CD4-positive, alpha-beta T cell treated with Interleukin-6 at 100 ng/mL for 8 hours (primary cell): ENCODE data around the gene MSH4.
"Not testable (repeated sequence)": the region's sequence is repeated elsewhere in the genome, so short reads cannot be mapped to it uniquely, and the experiment has no call there.

Experiments used
- DNase-seq: peaks from one replicate; pipeline ENCODE4 v3.0.0-alpha.2; 2020; ENCODE audit warnings: mixed read lengths, low spot score

Gene MSH4

GRCh38 chr1:75797273-75797588 lies 549 bp downstream of the MSH4 start:
- DNase-seq: no peak

- no peak for DNase-seq
Observed at GRCh38 chr1:75797606-75798216, 1.0 kb downstream of the MSH4 start.

DNA sequence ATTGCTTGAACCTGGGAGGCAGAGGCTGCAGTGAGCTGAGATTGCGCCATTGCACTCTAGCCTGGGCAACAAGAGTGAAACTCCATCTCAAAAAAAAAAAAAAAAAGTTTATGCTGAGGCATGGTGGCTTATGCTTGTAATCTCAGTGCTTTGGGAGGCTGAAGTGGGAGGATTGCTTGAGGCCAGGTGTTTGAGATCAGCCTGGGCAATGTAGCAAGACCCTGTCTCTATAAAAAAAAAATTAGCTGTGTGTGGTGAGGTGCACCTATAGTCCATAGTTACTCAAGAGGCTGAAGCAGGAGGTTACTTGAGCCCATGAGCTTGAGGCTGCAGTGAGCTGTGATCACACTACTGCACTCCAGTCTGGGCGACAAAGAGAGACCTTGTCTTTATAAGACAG lies 4.8 kb downstream of the MSH4 start:
- DNase-seq: not testable (repeated sequence)

DNA sequence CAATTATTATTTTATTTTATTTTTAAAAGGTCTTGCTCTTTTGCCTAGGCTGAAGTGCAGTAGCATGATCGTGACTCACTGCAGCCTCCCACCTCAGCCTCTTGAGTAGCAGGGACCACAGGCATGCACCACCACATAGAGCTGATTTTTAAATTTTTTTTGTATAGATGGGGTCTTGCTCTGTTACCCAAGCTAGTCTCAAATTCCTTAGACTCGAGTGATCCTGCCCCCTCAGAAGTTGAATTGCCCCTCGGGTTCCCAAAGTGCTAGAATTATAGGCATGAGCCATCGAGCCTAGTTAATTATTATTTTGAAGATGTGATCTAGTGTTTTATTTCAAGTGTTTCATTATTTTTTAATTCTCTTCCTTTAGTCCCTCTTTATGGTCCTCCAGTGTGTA lies 12.2 kb downstream of the MSH4 start:
- no peak for DNase-seq

- DNase-seq: not testable (repeated sequence)
Observed at GRCh38 chr1:75810113-75810512, 13.4 kb downstream of the MSH4 start.

GRCh38 chr1:75811211-75811981 lies 14.7 kb downstream of the MSH4 start:
- DNase-seq: no peak

- no peak for DNase-seq
Observed at GRCh38 chr1:75812065-75812464, 15.4 kb downstream of the MSH4 start.

- DNase-seq: not testable (repeated sequence)
Observed at GRCh38 chr1:75823596-75823995, 26.9 kb downstream of the MSH4 start.

- no peak for DNase-seq
Observed at GRCh38 chr1:75836528-75837100, 39.9 kb downstream of the MSH4 start.

DNA sequence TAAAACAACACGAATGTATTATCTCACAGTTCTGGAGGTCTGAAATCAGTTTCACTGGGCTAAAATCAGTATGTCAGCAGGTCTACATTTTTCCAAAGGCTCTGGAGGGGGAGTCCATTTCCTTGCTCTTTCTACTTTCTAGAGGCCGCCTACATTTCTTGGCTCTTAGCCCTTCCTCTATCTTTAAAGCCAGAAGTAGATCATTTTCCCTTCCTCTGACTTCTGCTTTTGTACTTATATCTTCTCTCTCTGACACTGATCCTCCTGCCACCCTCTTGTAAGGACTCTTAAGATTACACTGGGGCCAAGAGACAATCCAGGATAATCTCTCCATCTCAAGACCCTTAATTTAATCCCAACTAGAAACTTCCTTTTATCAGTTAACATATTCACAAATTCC lies 41.4 kb downstream of the MSH4 start:
- no peak for DNase-seq

DNA sequence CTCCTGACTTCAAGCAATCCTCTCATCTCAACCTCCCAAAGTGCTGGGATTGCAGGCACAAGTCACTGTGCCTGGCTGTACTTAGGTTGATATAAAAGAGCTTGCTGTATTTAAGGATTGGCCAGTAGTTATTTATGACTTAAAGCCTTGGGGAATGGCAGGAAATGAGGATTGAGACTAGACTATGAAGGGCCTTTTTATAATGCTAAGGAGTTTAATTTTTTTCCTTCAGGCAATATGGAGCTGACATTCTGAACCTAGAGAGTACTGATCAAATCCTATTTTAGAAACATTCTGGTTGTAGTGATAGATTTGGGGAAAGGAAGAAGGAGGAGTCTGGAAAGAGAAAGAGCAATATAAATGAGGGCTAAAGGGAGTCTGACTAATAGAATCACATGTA lies 44.7 kb downstream of the MSH4 start:
- no peak for DNase-seq

GRCh38 chr1:75845576-75845975 lies 48.9 kb downstream of the MSH4 start:
- DNase-seq: no peak

DNA sequence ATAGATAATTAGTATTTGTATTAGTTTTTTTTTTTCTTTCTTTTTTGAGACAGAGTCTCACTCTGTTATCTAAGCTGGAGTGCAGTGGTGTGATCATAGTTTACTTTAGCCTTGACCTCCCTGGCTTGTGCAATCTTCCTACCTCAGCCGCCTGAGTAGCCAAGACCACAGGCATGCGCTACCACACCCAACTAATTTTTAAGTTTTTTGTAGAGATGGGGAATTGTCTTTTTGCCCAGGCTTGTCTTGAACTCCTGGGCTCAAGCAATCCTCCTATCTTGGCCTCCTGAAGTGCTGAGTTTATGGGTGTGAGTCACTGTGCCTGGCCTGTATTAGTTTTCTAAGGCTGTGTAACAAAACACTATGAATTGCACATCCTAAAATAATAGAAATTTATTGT lies 58.3 kb downstream of the MSH4 start:
- no peak for DNase-seq

DNA sequence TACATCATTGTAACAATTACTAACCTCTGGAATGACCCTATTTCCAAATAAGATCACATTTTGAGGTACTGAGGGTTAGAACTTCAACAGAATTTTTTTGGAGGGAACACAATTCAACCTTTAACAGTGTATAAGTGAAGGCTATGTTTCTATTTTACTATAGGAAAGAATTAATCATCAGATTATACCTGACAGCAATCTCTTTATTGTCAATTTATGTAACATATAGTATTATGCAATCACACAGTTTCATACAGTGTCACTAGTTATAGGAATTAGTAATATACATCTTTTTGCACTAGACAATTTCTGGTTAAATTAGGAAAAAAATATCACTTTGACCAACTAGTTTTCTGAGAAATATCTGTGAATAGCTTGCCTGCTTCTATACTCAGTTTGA lies 59.1 kb downstream of the MSH4 start:
- DNase-seq: no peak

- DNase-seq: no peak
Observed at GRCh38 chr1:75861831-75862230, 65.1 kb downstream of the MSH4 start.

GRCh38 chr1:75870951-75871350 lies 74.3 kb downstream of the MSH4 start:
- DNase-seq: no peak

DNA sequence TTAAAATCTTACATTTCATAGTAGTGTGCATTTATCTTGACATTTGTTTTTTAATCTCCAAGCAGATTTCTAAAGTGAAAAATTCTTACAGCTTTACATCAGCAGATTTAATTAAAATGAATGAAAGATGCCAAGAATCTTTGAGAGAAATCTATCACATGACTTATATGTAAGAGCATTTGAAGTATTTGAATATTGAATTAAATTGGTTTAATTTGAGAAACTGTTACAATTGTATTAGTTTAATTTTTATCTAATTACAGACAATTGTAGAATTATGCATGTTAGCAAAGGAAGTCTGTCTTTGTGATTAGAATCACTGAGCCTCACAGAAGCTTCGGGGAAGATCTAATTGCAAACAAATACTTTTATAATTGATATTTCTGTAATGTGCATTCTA lies 83.3 kb downstream of the MSH4 start:
- DNase-seq: no peak

DNA sequence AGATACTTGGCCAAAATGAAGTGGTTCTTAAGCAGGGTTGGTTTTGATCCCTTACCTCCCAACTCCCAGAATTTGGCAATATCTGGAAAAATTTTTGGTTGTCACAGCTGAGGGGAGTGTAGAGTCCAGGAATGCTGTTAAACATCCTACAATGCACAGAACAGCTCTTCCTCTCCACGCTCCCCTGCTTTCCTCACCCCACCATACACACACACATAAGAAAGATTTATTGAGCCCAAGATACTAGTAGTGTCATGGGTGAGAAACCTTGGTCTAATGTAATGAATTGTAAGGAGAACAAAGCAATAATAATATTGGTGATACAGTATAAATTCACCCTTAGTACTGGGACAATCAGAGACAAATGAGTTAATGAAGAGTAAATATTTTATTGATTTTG lies 87.8 kb downstream of the MSH4 start:
- no peak for DNase-seq

- DNase-seq: no peak
Observed at GRCh38 chr1:75901371-75901770, 104.7 kb downstream of the MSH4 start.

GRCh38 chr1:75908717-75909152 lies 112.1 kb downstream of the MSH4 start:
- DNase-seq: no peak

DNA sequence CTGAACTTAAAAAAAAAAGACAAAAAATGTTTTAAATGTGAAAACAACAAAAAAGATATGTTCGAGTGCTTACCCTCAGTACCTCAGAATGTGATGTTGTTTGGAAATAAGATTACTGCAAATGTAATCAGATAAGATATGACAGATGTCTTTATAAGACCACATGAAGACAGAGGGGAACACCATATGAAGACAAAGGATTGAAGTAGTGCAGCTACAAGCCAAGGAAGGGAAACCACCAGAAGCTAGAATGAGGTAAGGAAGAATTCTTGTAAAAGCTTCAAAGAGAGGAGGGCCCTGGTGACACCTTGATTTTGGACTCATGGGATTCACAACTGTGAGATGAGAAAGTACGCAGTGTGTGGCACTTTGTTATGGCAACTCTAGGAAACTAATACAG lies 120.2 kb downstream of the MSH4 start:
- DNase-seq: no peak

- no peak for DNase-seq
Observed at GRCh38 chr1:75922698-75923097, 126.0 kb downstream of the MSH4 start.

DNA sequence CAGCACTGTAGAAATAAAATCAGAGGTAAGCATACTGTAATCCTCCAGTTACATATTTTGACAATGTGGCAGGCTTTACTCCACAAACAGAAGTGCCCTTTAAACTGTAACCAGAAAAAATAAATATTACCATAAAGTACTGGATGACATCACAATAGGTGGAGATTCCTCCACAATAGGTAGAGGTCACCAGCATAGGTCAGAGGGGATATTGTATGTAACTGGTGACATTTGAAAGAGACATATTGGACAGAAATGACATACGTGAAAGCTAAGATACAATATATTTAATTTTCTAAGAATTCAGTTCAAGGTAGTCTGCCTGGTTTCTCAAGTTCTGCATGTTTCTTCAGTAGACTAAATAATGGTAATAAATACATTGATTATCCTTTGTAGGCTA lies 135.6 kb downstream of the MSH4 start, which contains the start of gene ASB17:
Gene ASB17 (minus strand): TSS at position 101 of the 400 bp plus-strand sequence. CDS start 113 bp downstream, outside the sequence.
- no peak for DNase-seq

GRCh38 chr1:75937034-75937433 lies 140.4 kb downstream of the MSH4 start:
- DNase-seq: no peak
